Left lung (tissue), 10 donors: ENCODE measurements around the gene ZBTB21. TPM values are rescaled to one million over a fixed set of nuclear protein-coding genes. Genes with fewer than 3 reads are reported as not detected.
A peak's percentile ranks its signal among the peaks of the same experiment; 100 is the strongest.

ENCODE experiments used
- ATAC-seq: fragments of 200-7000 bp; cut with Tn5 transposase; one replicate; pipeline ENCODE4 v1.9.1; 2020; ENCODE audit warnings: moderate library complexity
- DNase-seq, 4 donors: peaks; one replicate each; pipeline ENCODE4 v3.0.0-alpha.2; 2013 to 2020
- H3K27ac ChIP-seq, 2 donors: fragments of 200-600 bp; sonication (generic) in 1 of 2; one replicate each; pipeline versions ENCODE4 v1.5.0 to v1.8.0; 2020 to 2021
- H3K27me3 ChIP-seq, 2 donors: fragments of 200-600 bp; sonication (generic) in 1 of 2; one replicate each; pipeline versions ENCODE4 v1.5.0 to v1.8.0; 2020 to 2021
- H3K36me3 ChIP-seq, 2 donors: fragments of 200-600 bp; sonication (generic) in 1 of 2; one replicate each; pipeline versions ENCODE4 v1.5.0 to v1.8.0; 2020 to 2021
- H3K4me1 ChIP-seq, 2 donors: fragments of 200-600 bp; one replicate each; pipeline ENCODE4 v1.8.0; 2021
- H3K4me3 ChIP-seq, 2 donors: fragments of 200-600 bp; sonication (generic) in 1 of 2; one replicate each; pipeline versions ENCODE4 v1.5.0 to v1.8.0; 2020 to 2021; ENCODE audit warnings: mild to moderate bottlenecking in 1 of 2
- H3K9me3 ChIP-seq, 2 donors: fragments of 200-600 bp; sonication (generic) in 1 of 2; one replicate each; pipeline versions ENCODE4 v1.5.0 to v1.8.0; 2020 to 2021
- intact Hi-C, 2 donors: fragments of 100-400 bp; cut with DNase I; formaldehyde crosslinking; loops; one replicate each; pipeline versions ENCODE4 v1.11.2 to v1.14.2; 2022
- polyA plus RNA-seq, 6 donors: library from polyadenylated mRNA; unstranded; fragments of 120-200 nt; gene quantifications; one replicate each; pipeline ENCODE4 v1.2.1, GENCODE V29; 2013; ENCODE audit not compliant: insufficient read length in 6 of 6
- total RNA-seq, 2 donors: library from RNA; stranded (reverse); fragmentation: NEBNext Ultra II Directional; extraction: Animal tissue kit (Norgen Biotek cat#: 25700); gene quantifications; one replicate each; pipeline ENCODE4 v1.2.1, GENCODE V29; 2021
- TF ChIP-seq, protein P1 (sequence below), 2 donors: fragments of 200-600 bp; sonication (generic) in 1 of 2; IDR thresholded peaks; one replicate each; pipeline versions ENCODE4 v1.5.0 to v1.8.0; 2021; ENCODE audit warnings: antibody characterized with exemption in 2 of 2
- donor health status: DM: no; HTN: yes; CAD: no.
- donor health status: DM: no; HTN: no; CAD: no.

ZBTB21 gene
- total and polyA plus RNA-seq, 8 donors, result 9.2 to 13.9 (median 10.7) TPM

DNA sequence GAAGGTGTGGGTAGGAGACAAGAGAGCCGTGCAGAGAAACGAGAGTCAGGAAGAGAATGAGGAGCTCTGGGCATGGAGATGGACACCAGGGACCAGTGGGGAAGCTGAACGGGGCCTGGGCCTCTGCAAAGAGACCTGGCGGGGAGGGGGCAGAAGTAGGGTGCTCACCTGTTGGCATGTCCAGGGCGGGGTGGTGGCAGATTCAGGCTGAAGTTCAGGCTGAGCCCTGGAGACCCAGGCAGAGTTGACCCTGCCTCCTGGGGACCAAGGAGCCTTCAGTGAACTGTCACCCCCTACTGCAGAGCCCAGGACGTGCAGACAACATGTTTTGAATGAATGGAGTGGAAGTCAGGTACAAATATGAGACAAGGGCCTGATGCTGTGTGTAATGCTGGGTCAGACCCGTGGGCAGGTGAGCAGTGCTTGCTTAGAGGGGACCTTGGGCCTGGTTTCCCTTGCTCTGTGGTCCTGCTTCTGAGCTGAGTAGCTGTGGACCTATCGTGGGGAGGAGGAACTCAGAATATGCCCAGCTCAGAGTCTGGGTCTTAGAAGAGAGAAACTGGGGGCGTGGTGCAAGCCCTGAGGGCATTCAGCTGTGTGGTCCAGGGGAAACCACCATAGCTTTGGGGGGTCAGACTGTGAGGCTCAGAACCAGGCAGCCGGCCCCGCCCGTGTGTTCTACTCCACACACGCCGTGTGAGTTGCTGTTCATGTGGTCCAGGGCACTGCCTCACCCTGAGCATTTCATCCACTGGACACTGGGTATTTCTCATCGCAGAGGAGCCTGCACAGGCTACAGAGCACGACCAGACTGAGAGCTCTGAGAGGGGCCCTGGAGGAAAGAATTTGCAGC is 39.6 kb upstream of the ZBTB21 start:
- TF ChIP-seq, protein P1, sequence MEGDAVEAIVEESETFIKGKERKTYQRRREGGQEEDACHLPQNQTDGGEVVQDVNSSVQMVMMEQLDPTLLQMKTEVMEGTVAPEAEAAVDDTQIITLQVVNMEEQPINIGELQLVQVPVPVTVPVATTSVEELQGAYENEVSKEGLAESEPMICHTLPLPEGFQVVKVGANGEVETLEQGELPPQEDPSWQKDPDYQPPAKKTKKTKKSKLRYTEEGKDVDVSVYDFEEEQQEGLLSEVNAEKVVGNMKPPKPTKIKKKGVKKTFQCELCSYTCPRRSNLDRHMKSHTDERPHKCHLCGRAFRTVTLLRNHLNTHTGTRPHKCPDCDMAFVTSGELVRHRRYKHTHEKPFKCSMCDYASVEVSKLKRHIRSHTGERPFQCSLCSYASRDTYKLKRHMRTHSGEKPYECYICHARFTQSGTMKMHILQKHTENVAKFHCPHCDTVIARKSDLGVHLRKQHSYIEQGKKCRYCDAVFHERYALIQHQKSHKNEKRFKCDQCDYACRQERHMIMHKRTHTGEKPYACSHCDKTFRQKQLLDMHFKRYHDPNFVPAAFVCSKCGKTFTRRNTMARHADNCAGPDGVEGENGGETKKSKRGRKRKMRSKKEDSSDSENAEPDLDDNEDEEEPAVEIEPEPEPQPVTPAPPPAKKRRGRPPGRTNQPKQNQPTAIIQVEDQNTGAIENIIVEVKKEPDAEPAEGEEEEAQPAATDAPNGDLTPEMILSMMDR (IDR thresholded peaks at IDR 0.05), result no peak
- H3K9me3 ChIP-seq, result no peaks in the 10 kb centered on the region
- intact Hi-C loops, result no loop called here

DNA sequence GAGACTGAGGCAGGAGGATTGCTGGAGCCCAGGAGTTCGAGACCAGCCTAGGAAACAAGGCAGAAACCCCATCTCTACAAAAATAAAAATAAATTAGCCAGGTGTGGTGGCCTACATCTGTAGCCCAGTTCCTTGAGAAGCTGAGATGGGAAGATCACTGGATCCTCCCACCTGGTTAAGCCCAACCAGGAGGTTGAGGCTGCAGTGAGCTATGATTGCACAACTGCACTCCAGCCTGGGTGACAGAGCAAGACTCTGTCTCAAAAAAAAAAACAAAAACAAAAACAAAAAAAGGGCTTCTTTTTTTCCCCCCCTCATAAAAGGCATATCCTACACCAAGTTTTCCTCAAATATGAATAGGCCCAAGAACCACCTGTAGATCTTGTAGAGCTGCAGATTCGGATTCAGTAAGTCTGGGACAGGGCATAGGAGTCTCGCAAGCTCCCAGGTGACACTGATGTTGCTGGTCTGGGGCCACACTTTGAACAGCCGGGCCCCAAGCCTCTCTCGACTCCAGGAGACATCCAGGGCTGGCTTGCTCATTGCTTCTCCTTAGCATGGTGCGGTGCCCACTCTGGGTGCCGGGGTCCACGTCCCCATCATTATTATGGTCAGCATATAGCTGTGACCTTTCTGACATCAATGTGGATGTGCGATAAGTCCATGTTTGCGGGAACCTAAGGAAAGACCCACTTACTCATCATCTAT is 38.9 kb upstream of the ZBTB21 start:
- H3K4me3 ChIP-seq, result no peak overlapping the region
- H3K36me3 ChIP-seq, result no peaks in the 10 kb centered on the region
- TF ChIP-seq, protein P1 (IDR thresholded peaks at IDR 0.05), result no peak
- H3K9me3 ChIP-seq, result no peaks in the 10 kb centered on the region
- intact Hi-C loops, result no loop called here
- peaks cover 0 to 3% of the 10 kb centered on the region in 2 donors for H3K4me1 ChIP-seq
- H3K27me3 ChIP-seq, result no peaks in the 10 kb centered on the region
- ATAC-seq (no peak), DNase-seq (peak in 1 of 4 donors; percentile 46)
- H3K27ac ChIP-seq, result no peak overlapping the region

More for the DNA sequence above, 39.6 kb upstream of the ZBTB21 start:
- no peak overlapping the region for H3K4me3 ChIP-seq
- H3K36me3 ChIP-seq, result no peaks in the 10 kb centered on the region
- H3K27me3 ChIP-seq, result no peaks in the 10 kb centered on the region
- DNase-seq, result peak in 1 of 4 donors; percentile 54
- ATAC-seq, result no peak
- peaks cover 0 to 3% of the 10 kb centered on the region in 2 donors for H3K4me1 ChIP-seq
- H3K27ac ChIP-seq, result no peak overlapping the region

DNA sequence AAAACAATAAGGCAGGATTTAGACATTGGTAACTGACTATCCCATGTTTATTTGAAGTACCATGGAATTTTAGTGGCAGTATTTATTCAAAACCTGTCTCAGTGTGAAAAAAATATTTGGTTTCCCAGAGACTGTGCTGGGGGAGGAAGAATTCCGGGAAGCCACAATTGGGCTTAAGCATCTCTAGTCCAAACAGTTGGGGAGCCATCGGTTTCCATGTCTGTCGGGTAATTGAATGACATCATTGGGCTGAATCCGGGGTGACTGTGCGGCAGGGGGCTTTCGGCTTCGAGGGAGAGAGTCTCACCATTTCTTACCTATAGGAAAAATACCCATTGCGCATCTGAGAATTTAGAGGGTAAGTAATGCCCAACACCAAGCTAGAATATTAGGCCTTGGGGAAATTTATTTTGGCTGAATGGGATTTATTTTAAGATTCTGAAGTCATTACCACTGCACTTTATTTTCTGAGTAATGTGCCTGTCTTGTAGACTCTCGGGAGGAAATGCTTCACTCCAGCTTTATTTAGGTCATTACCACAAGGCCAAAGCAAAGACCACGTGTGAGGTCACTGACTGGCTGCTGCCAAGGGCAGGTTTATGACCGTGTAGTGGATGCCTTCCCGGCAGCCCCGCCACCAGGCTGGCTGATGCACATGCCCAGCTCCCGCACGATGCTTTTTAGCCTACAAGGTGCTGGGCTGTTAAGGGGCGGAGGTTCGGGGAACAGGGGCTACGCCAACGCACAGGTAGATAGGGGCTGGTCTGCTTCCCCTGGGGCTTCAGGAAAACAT is 37.9 kb upstream of the ZBTB21 start:
- Histone ChIP-seq H3K27me3 (no peaks in the 10 kb centered on the region), H3K9me3 (no peaks in the 10 kb centered on the region), H3K4me3 (no peak overlapping the region), H3K36me3 (no peaks in the 10 kb centered on the region), H3K4me1 (peaks cover 0 to 3% of the 10 kb centered on the region in 2 donors), H3K27ac (peak overlapping the region in 1 of 2 donors; percentile 54)
- TF ChIP-seq, protein P1 (IDR thresholded peaks at IDR 0.05), result no peak
- intact Hi-C loops, result no loop called here
- ATAC-seq (peak; percentile 67), DNase-seq (peak in 1 of 4 donors; percentile 47)

DNA sequence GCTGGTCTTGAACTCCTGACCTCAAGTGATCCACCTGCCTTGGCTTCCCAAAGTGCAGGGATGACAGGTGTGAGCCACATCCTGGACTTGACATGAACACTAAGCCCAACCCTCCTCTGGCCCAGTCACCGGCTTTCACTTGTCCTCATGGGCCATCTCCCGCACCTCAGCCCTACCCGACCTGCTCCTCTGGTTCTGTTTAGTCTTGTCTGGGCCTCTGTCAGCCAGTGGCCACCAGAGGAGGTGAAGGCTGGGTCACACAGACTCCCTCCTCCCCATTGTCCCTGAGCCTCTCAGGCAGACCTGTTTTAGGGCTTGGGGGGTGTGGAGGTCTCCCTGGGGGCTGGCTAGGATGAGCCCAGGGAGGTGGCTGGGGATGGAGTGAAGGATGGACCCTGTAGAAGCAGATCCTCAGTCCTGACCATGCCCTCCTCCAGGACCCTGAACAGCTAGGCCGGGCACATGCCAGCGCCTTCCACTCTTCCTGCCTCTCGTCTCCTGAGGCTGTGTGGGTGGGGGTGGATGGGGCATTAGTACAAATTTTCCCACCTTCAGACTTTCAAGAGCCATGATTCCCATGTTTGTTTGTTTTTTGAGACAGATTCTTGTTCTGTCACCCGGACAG is 34.8 kb upstream of the ZBTB21 start:
- no peaks in the 10 kb centered on the region for H3K9me3 ChIP-seq
- ATAC-seq, result no peak
- H3K4me3 ChIP-seq, result no peak overlapping the region
- H3K27ac ChIP-seq, result no peak overlapping the region
- H3K36me3 ChIP-seq, result no peaks in the 10 kb centered on the region
- H3K27me3 ChIP-seq, result no peaks in the 10 kb centered on the region
- intact Hi-C loops, result no loop called here
- peak in 1 of 4 donors; percentile 55 for DNase-seq
- H3K4me1 ChIP-seq, result peaks cover 5 to 6% of the 10 kb centered on the region in 2 donors
- TF ChIP-seq, protein P1 (IDR thresholded peaks at IDR 0.05), result no peak
